Activated CD8-positive, alpha-beta memory T cell treated with anti-CD3 and anti-CD28 coated beads for 48 hours (primary cell): Measurements from ENCODE around the gene FAM83D.

Experiments
- DNase-seq, 3 experiments: peaks; one replicate each; pipeline ENCODE4 v3.0.0-alpha.2; 2020; ENCODE audit warnings: low read depth in 2 of 3, low spot score in 2 of 3

FAM83D gene

DNA sequence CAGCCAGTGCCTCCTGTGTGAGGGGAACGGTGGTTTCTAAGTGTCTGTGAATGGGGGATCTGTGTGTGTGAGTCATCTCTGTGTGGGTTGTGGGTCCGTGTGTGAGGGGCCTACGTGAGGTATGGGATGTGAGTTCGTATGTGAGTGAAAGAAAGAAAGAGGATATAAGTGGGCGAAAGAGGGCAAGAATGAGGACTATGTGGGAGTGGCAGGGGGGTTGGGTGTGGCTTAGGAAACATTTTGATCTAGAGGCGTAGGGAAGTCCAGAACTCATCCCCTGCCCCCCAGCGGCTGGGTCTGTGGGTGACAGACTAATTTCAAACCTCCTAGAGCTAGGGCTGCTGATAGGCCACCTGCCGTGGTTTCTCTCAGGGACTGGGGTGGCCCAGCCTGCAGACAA, 71.4 kb downstream of the FAM83D start:
- peak; percentile 49 to 70 (median 51) for DNase-seq

DNA sequence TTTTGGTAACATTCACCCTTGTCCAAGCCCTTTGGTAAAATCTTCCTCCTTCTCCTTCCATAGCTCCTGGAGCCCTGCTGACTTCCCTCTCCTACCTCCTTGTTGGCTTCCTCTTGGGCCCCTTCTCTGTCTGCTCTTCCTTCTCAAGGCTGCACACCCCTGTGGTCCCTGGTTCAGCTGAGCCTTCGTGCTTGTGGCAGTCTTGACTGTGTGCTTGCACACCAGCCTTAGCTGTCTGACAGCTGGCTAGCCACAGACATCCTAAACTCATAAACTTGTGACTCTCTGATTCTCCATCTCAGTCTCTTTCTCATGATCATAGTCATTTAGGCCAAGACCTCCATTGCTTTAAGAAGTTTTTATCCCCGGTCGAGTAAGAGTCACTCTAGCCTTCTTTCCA, 73.0 kb downstream of the FAM83D start:
- no peak for DNase-seq

DNA sequence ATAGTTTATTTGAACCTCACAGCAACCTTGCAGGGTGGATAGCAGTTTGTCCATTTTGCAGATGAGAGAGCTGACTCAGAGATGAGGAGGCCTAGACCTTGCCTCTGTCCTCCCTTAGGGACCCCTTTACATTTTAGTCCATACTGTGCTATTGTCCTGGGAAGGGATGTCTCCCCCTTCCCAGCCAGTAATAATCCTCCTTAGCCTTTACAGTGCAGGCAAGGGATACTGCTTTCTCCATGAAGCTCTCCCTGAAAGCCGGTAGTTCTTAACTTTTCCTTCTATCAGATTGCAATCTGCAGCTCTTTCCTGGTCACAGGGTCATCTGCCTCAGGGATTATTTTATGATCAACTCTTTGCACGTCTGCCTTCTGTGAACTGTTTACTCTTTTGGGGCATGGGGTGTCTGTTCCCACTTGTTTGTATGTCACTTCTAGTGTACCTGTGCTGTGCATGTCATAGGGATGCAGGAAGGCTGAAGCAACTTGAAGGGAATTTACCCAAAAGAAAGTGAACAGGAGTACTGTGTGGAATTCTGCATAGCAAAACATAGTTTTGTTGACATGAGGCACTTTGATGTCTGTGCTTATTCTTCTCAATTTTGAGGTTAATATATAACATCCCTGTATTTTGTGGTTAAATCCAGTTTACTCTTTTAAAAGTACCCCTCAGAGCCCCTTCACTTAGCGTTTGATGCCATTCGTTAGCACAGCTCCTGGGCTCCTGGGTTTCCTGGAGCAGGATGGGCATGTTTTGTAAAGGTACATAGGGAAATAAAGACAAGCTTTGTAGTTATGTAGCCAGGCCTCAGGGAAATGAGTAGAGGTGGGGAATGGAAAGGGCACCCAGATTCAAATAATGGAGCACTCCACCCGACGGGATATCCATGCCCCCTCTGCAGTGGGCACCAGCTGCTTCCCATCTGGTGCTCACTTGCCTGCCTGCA, 74.0 kb downstream of the FAM83D start:
- DNase-seq: no peak
